NCI-H2029 (cell line): Measurements from ENCODE around the gene FAM50A.

Source experiments
- DNase-seq: peaks from one replicate; lab custom pipeline; 2025; lab: John Stamatoyannopoulos, UW

The FAM50A gene

DNA sequence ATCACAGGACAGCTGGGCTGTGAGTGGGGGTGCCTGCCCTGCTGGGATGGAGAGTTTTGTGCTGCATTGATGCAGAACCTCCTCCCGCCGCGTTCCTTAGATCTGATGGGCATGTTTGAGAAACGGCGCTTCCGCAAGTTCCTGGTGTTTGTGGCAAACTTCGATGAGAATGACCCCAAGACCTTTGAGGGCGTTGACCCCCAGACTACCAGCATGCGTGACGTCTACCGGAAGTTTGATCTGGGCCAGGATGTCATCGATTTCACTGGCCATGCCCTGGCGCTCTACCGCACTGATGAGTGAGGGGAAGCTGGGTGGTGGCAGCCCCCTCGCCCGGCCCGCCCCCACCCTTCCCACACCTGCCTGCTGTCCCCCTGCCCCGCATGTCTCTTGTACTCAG lies 4.1 kb upstream of the FAM50A start:
- no peak for DNase-seq

DNA sequence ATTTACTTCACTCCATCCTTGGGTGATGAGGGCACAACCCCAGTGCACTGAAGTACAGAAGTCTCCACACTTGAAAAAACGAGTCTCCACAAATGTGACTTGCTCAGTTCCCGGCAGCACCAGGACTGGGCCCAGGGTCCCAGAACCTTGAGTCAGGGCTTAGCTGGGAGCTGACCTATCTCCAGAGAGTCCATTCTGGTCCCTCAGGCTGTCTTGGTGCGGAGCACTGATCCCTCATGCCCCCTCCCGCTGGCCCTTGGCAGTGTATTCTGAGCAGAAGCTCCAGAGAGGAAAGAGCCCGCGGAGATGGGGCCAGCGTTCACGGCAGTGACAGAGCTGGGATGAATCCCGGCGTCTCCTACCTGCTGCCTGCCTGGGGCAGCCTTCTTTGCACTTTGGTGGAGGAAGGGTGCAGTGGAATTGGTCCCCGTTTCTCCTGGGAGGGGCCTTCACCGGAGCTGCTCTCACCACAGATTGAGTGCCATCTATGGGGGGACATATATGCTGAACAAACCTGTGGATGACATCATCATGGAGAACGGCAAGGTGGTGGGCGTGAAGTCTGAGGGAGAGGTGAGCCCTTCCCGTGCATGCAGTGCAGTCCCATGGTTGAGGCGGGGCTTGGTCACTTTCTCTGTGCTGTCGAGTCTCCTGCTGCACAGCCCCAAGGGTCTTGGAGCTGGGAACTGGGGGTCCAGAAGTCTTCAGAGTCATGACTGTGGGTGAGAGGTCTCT lies 3.2 kb upstream of the FAM50A start:
- no peak for DNase-seq

DNA sequence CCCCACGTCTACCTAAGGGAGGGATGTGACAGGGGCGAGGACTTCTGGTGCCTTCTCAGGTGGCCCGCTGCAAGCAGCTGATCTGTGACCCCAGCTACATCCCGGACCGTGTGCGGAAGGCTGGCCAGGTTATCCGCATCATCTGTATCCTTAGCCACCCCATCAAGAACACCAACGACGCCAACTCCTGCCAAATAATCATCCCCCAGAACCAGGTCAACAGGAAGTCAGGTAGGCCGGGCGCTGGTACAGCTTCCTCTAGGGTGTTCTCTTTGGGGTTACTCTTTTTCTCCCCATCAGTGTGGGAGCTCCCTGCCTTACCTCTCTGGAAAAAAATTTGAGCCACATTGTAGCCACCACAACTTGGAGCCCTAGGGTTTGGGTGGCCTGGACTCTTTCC lies 2.4 kb upstream of the FAM50A start:
- no peak for DNase-seq

DNA sequence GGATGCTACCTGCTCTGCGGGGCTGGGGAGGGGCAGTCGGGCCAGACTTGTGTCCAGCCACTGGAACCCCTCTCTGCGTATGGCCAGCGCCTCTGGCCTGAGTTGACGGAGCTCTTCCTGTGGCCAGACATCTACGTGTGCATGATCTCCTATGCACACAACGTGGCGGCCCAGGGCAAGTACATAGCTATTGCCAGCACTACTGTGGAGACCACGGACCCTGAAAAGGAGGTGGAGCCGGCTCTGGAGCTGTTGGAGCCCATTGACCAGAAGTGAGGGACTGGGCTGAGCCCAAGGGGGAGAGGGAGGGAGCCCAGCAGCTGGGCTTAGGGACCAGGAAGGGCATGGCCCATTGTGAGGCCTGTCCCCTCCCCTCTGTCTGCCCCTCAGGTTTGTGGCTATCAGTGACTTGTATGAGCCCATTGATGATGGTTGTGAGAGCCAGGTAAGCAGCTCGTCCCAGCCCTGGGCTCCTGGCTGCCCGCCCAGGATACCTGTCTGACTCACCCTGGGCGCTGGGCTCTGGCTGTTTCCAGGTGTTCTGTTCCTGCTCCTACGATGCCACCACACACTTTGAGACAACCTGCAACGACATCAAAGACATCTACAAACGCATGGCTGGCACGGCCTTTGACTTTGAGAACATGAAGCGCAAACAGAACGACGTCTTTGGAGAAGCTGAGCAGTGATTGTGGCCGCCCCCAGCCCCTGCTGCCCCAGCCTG lies 1.8 kb upstream of the FAM50A start:
- DNase-seq: no peak

DNA sequence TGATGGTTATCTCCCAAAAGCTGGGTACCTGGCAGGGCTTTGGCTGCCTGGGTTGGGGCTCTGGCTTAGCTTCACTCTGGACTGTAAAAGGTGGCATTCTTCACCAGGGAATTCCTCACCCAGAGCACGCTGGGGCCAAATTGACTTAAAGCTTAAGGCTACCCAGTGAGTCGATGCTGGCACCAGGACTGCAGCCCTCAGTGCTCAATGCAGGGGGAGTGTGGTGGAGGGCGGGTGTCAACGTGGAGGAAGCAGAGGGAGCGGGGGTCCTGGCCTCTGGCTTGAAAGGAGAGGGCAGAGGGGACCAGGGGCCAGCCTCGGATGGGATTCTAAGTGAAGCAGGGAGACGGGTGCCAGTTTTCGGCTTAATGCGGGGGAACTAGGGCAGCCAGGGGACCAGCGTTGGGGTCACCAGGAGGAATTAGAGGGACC lies 446 bp upstream of the FAM50A start:
- DNase-seq: no peak

DNA sequence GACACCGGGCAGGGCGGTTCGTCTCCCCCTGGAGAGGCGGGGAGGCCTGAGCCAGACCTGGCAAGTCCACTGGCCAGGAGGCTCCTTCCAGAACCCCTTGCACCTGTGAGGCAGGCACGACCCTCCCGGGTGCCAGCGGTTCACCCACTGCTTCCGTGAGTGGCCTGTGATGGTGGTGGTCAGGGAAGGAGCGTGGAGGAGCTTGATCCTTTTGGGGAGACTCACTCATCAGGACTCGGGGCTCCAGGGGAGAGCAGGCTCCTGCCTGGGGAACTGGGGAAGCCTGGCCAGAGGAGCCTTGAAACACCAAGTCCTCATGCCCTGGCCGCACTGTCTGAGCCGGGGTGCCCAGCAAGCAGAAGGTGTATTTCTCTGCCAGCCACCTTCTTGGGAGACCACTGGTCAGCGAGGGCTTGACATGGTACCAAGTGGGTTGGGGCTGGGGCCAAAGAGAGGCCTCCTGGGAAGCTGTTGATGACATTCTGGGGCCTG lies 860 bp downstream of the FAM50A start:
- DNase-seq: no peak

DNA sequence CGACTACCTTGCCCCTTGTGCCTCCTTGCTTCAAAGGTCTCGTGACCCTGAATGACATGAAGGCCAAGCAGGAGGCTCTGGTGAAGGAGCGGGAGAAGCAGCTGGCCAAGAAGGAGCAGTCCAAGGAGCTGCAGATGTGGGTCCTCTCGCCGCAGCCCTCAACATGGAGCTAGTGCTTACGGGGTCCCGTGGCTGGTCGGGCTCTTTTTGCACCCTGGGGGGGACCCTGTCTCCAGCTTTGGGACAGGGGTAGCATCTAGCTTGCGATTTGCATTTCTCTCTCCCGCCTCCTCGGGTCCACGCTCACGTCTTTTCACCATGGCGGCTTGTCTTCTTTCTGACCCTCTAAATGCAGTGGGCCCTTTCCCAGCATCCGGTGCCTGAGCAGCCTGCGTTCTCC lies 1.8 kb downstream of the FAM50A start:
- no peak for DNase-seq

DNA sequence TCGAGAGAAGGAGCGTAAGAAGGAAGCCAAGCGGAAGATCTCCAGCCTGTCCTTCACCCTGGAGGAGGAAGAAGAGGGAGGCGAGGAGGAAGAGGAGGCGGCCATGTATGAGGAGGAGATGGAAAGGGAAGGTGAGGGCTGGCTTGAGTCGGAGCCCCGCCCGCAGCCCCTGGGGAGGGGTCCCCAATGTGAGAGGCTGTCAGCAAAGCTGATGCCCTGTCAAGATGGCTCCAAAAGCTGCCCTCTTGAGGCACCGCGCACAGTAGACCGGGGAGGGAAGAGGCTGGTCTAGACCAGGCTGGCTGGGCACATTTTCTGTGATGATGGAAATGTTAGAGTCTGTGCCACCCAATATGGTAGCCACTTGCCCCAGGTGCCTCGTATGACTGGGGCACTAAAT lies 2.5 kb downstream of the FAM50A start:
- no peak for DNase-seq

DNA sequence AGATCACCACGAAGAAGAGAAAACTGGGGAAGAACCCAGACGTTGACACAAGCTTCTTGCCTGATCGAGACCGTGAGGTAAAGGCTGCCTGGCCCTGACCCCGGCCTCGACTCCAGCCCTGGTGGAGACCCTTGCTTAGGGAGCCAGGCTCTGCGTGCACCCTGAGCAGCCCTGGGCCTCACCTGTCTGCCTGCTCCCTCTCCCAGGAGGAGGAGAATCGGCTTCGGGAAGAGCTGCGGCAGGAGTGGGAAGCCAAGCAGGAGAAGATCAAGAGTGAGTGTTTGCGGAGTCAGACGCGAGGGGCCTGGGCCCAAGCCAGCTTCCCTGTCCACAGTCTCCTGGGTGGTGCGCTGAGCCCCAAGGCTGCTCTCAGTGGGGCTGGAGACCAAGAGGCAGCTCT lies 4.5 kb downstream of the FAM50A start:
- no peak for DNase-seq

DNA sequence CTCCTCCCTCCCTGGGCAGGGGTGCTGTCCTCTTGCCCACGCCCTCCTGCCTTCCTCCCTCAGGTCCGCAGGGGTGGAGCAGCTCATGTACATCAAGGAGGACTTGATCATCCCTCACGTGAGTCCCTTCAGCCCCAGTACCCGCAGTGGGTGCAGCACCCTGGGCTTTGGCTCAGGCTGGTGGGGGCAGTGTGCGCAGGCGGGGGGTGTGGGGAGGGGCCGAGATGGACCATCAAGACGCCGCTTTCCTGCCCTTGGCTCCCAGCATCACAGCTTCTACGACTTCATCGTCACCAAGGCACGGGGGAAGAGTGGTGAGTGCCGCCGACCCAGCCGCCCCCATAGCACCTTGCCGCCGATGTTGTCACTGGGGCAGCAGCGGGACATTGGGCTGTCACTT lies 5.7 kb downstream of the FAM50A start:
- no peak for DNase-seq

DNA sequence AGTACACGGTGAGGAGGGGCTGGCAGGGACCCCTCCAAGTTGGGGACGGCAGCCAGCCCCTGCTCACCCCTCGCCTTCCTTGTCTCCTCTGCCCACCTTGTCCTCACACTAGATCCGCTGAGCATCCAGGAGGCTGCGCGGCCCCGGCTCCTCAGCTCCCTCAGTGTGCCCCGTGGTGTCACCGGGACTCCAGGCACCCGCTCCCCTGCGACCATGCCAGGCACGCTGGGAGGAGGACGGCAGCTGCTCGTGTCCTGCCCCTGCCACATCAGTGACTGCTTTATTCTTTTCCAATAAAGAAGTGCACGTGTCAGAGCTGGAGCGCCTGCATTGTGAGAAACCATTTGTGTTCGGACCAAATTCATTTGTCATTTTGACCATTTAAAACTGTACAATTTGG lies 6.4 kb downstream of the FAM50A start:
- no peak for DNase-seq

DNA sequence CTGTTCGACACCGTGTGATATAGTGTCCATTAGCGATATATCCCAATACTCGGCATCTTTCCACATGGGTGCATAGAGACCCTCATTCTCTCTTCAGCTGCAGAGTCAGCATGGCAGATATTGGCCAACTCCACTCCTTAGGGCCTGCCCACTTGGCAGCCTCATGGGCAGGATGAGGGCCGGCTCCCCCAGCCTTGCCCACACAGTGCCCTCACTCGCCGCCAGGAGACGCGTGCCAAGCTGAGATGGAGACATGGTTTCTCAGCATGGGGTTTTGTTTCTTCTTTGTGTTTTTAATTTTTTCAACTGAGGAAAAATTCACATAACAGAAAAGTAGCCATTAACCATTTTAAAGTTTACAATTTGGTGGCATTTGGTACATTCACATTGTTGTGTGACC lies 8.9 kb downstream of the FAM50A start:
- no peak for DNase-seq

DNA sequence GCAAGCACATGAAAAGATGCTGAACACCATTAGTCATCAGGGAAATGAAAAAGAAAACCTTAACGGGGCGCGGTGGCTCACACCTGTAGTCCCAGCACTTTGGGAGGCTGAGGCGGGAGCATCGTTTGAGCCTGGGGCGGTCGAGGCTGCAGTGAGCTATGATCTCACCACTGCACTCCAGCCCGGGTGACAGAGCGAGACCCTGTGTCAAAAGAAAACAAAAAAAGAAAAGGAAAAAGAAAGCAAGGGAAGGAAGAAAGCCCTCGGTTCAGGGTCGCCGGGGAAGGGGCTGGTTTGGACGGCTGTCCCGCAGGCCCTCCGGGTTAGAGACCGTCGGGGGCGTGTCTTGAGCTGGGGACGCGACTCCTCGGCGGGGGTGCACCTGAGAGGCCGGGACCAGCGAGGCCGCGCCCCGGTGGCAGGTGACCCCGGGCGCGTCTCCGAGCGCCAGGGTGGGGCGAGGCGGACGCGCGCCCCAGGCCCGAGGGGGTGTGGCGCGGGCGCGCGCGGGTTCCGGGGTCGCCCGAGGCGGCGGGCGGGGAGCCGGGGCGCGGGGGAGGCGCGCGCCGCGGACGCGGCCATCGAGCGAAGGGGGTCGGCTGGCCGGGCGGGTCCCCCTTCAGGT lies 13.7 kb downstream of the FAM50A start:
- peak; percentile 17 for DNase-seq

DNA sequence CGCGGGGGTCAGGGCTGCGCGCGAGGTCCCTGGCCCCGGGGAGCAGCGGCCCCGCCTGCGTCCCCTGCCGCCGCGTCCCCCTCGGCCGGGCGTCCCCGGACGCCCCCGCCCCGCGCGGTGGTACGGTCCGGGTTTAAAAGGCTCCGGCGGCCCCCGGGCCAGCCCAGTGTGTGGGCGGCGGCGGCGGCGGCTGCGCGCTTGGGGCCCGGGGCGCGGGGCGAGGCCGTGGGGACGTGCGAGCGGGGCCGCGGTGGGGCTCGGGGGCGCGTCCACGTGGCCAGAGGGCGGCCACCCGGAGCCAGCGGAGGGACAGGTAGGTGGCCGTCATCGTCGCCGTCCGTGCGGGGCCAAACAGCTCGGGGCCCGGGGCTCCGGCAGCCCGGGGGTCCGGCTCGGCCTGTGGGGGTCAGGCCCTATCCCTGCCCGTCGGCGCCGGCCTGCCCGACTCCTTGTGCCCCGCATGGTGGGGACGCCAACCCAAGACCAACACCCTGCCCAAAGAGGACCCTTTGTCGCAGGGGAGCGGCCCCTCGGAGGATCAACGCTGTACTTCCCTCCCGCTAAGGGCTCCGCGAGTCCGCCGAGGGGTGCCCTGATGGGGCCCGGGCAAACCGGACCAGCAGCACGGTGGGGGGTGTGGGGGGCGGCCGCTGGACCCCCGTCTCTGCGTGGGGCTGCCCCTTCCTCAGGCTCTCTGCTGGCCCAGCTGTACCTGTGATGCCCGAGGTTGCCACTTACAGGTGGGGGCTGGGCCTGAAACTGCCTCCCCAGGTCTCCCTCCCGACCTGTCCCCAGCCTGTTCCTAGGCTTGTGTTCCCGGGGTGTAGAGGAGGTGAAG lies 14.4 kb downstream of the FAM50A start, which contains the start of gene PLXNA3:
PLXNA3 (plus strand) TSS at position 166 of the 838 bp plus-strand sequence. CDS start 1,903 bp downstream, outside the sequence.
- no peak for DNase-seq

DNA sequence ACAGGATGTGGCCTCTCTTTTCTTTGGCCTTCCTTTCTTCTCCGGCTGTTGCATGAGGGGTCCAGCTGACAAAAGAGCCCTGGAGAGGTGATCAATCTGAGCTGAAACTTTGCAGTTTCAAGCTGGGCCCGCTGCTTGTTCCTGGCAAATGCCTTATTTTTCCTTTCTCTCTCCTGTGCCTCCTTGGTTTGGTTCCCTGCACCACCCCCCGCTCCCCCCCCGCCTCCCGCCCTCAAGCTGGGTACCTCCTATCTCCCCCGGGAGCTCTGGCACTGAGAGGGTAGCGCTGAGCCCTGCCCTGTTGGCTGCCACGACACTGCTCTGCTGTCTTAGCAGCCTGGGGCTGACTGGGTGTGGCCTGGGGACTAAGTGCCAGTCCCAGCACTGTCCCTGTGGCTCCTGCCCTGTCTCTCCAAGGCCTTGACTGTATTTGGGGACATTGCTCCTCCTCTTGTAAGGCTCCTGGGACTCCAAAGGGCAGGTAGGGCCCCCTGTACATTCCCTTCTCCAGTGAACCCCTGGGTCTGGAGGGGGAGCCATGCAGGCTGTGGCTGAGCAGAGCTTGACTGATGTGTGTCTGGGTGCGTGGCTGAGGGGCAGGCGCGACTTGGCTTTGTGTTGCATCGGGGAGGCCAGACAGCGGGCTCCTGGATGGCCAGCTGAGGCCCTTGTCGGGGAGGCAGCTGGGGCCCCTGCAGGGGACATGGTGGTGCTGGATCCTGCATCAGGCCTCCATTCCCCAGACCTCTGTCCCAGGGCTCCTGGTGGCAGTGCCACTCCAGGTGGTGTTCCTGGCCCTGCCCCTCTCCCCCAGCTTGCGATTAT lies 15.2 kb downstream of the FAM50A start:
- no peak for DNase-seq

DNA sequence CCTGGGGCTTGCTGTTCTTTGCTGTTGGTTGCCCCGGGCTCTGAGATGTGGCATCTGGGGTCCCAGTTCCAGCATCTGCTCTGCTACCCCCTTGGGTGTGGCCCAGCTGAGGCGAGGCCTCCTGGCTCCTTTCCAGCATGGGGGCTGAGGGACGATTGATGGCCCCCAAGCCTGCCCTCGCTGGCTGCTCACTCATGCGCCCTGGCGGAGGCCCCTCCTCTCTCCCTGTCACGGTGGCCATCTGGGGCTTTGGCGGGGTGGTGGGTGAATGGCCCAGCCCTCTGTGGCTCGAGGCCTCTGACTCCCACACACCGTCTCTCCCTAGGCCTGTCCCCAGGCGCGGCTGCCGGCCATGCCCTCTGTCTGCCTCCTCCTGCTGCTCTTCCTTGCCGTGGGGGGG lies 15.9 kb downstream of the FAM50A start:
- no peak for DNase-seq

DNA sequence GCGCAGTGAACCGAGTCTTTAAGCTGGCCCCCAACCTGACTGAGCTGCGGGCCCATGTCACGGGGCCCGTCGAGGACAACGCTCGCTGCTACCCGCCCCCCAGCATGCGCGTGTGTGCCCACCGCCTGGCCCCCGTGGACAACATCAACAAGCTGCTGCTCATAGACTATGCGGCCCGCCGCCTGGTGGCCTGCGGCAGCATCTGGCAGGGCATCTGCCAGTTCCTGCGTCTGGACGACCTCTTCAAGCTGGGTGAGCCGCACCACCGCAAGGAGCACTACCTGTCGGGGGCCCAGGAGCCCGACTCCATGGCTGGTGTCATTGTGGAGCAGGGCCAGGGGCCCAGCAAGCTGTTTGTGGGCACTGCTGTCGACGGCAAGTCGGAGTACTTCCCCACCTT lies 16.4 kb downstream of the FAM50A start:
- DNase-seq: no peak

DNA sequence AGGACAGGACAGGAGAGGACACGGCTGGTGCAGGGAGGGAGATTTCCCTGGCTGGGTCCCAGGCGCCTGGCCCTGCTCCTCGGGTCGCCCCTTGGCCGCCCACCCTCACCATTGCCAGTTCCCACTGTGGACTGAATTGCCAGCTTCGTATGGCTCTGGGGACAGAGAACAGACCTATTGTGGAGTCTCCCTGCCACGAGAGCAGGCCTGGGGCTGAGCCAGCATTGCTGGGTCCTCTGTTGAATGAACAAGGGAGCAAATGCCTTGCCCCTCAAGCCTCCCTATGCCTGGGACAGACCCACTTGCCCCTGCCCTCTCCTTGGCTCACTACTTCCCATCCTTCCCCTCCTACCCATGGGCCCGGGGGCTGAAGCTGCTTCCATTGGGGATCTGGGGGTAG lies 18.5 kb downstream of the FAM50A start:
- DNase-seq: no peak

DNA sequence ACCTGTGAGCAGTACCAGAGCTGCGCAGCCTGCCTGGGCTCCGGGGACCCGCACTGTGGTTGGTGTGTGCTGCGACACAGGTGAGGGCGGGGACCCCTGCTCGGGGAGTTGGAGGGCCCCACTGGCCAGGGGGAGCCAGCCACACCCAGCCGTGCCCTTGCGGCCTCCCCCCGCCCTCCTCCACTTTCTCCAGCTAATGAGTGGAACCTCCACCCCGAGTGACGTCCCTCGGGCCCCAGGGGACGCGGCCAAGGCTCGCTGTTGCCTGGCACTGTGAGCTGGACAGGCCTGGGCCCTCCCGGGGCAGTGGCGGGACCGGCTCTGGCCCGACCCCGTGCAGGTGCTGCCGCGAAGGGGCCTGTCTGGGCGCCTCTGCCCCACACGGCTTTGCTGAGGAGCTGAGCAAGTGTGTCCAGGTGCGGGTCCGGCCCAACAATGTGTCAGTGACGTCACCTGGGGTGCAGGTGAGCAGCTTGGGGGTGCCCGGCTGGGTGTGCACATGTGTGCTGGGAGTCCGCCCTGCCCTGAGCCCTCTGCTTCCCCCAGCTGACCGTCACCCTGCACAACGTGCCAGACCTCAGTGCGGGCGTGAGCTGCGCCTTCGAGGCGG lies 19.8 kb downstream of the FAM50A start:
- DNase-seq: no peak

DNA sequence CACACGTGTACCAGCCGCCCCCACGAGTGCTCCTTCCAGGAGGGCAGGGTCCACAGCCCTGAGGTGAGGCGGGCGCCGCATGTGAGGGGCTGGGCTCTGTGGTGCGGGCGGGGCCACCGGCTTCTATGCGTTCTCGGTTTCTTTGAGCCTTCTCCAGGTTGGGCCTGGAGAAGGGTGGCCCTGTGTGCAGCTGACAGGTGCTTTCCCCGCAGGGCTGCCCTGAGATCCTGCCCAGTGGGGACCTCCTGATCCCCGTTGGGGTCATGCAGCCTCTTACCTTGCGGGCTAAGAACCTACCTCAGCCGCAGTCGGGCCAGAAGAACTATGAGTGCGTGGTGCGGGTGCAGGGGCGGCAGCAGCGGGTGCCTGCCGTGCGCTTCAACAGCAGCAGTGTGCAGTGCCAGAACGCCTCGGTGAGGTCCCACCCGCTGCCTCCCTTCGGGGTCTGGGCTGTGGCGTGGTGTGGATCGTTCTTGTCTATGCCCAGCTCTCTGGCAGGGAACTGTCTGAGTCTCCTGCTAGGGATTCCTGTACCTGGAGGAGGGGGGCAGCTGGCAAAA lies 20.9 kb downstream of the FAM50A start:
- no peak for DNase-seq
